Activated gamma-delta T cell (primary cell): ENCODE data around the gene BMP7.

Source experiments
- DNase-seq: peaks from one replicate; lab custom pipeline; 2025; lab: John Stamatoyannopoulos, UW
- total RNA-seq, 2 donors: gene quantifications; one replicate each; lab custom pipeline; 2026; lab: John Stamatoyannopoulos, UW

The BMP7 gene
- 0 to 0.22 reads per million in 2 donors for total RNA-seq

DNA sequence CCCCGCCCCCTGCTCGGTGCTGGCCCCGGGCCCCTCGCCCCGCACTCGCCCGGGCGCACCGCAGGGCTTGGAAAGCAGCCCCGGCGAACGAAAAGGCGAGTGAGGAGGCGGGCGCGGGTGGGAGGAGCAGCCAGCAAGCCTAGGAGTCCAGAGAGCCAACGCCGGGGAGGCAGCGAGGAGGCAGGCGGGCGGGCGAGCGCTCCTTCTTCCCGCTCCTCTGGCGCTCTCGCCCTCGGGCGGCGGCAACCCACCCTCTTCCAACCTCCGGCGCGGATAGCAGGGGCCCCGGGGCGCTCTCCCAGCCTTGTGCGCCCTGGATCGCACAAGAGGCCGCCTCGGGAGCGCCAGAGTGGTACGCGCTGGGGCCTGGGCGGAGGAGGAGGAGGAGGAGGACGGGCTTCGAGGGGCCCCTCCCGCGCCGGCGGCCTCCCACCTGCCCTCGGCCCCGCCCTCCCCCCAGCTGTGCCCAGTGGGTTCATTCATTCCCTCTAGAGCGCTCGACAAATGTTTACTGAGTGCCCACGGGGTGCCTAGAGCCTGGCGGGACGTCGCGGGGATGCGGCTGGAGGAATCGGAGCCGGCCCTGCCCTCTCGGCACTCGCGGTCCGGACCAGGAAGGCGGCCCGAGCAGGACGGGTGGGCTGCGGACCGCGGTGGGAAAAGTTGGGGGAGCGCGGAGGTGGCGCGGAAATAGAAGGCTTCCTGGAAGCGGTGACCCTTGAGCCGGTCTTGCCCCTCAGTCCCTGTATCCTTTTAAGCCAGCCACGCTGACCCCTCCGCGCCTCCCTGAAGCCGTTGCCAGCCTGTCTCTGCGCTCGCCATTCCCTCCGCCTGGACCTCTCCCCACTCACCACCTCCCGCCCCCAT lies at the start of gene BMP7:
Gene BMP7 (minus strand): TSS at position 351 of the 867 bp plus-strand sequence. CDS start 519 bp downstream, outside the sequence.
- no peak for DNase-seq

DNA sequence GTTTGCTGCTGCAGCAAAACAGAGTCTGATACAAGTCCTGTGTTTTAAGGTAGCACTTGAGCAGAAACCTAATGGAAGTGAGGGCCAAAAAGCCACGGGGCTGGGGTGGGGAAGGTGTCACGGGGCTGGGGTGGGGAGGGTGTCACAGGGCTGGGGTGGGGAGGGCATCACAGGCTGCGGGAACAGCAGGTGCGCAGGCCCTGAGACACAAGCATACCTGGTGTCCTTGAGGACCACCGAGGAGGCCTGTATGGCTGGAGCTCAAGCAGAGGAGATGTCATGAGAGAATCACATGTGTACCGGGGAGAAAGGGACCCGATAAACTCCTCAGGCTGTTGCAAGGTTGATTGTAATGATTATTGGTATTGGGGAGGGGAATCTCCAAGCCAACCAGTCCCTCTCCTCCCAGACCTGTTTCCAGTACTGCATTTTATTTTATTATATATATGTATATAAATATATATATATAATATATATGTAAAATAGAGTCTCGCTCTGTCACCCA lies 49.6 kb upstream of the BMP7 start:
- DNase-seq = no peak

DNA sequence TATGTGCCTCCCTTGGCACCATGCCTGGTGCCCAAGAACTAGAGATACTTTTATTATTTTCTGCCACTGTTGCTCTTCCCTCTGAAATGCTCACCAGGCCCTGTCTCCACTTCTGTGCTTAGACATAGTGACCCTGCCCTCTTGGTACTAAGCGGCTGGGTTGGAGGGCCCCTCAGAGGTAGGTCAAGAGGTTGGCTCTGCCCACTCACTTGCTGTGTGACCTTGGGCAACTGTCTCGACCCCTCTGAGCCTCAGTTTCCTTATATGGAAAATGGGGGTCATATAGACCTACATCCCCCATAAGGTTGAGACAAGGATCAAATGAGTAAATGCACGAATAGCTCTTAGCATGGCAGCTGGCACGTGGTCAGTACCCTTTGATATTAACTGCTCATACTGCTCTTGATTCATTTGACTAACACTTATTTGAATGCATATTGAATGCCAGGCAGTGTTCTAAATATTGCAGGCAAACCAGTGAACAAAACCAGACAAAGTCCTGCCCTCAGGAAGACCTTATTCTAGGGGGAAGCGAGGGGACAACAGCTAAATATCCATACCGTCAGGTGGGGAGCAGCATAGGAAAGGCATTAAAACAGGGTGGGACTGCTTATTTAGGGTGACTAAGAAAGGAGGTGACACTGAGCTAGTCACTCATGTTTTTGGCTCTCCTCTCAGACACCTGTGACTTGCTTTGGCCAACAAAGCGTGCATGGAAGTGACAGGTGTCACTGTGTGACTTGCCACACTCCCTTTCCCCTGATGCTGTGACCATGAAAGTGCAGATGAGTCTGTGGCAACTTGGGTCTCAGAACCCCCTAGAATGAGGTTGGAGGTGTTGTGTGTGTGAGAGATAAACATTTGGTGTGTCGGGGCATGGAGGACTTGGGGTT lies 48.9 kb upstream of the BMP7 start:
- no peak for DNase-seq

DNA sequence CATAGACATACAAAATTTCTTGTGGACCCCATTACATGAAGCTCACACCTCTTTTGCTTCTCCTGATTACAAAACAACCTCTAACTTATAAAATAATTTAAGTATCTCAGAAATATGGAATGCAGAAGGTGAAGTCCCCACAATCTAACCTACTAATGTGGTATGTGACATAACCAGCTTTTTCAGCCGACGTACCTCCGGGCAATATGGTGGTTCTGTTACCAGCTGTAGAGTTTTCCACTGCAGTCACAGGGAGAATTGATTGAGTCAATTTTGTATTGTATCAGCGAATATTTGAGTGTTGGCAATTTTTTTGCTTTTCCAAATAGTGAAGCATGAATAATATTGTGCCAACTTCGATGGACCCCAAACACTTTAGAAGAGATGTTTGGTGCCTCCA lies 47.5 kb upstream of the BMP7 start:
- no peak for DNase-seq

DNA sequence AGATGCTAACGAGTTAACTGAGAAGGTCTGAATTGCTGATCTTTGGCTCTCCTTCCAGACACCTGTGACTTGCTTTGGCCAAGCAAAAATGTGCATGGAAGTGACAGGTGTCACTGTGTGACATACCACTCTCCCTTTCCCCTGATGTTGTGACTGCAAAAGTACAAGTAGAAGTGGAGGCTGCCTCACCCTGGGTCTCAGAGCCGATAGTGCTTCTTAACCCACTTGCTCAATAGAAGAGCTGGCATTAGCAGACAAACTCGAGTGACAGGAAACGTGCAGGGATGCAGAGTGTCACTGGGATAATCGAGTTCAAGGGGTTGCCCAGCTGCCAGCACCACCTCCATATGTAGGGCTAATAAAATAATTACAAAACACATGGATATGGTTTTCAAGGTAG lies 46.8 kb upstream of the BMP7 start:
- no peak for DNase-seq

DNA sequence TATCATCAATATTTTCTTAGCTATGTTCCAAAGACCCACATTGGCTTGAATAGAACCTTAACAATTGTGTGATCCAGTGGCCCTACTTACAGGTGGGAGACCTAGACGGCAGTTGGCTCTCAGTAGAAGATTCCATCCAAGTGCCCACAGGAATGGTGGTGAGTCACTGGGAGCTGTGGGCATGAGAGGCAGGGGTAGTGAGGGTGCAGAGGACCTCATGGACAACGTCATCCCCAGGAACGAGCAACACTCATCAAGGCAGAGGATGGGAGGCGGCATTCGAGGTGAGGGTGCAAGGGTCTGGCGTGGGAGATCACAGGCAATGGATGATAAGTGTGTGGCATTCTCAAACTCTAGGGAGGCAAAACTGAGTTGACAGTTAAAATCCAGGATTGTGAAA lies 45.7 kb upstream of the BMP7 start:
- DNase-seq = no peak

DNA sequence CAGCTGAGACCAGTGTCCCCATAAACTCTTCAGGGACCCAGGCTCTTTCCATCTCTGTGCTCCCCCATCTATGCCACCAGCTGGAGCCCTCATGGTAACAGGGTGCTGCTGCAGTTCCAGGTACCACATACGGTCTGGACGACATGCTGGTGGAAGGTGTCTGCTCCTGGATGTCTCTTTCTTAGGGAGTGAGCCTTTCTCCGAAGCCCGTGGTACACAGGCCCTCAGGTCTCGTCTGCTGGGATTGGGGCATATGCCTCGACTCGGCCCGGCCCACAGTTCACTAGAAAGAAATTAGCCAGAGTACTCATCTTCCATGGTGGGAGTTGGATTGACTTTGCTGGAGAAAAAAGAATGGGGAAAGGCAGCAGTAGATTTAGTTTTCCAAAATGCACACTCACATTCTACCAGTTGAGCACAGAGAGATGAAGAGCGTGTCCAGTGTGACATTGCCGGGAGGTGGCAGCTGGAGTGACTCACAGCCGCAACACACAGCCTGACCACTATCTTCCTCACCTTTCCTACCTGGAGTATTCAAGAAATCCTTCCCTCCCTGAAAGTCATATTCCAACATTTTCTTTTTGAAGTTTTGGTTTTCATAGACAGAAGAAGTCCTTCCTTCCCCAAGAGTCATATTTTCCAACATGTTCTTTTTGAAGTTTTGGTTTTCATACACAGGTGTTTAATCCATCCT lies 44.5 kb upstream of the BMP7 start:
- no peak for DNase-seq

DNA sequence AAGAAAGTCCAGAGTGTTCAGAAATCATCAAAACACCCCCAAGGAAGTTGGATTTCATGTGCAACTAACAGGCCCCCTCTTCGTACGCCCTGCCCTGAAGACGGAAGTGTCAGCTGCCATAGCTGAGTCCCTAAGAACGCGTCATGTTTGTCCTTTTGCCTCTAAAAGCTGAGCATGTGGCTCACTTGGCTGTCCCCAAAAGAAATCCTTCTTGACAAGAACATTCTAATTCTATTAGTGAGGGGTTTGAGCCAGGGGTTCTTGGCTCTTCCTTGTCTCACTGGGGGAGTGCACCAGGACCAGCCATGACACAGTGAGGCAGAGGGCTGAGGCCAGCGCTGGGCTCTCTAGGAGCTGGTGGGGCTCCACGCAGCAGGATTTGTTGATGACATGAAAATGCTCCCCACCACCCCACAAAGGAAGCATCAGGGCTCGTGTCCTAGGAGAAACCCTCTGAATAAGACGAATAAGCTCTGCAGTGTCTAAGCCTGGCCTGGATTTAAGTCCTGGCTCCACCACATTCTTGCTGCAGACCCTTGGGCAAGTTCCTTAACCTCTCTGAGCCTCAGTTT lies 43.2 kb upstream of the BMP7 start:
- DNase-seq = no peak

DNA sequence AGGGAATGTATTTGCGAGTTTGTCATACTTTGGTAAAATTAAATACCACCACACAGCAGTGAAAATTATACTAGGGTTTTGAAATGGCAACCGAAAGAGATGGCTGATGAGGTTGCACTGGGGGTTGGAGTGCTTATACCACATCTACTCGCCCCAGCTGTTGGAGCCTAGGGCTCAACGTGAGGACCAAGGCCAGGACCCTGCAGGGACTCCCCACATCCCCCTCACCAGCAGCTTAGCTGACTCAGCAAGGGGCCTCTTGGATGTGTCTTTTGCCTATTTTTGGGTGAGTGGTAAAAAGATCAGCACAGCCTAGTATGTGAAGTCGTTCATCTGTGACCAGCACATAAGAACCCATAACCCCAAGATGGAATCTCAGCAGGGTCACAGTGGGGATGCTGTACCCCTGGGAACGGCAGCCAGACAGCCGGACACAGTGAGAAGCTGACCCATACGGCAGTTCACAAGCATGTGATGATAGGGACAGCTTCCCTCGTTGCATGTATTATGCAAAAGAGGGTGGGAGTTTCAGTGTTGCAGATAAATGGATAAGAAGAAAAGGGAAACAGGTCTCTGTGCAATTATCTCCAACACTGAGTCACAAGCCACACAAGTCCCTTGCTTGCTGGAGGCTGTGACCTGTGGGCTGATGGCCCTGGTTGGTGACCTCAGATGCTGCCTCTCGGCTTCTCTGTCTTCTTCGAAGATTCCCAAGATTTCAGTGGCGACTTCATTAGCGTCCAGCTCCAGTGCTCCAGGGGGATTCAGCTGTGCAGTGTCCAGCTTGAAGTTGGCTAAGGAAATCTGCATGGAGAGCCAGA lies 42.2 kb upstream of the BMP7 start:
- no peak for DNase-seq

DNA sequence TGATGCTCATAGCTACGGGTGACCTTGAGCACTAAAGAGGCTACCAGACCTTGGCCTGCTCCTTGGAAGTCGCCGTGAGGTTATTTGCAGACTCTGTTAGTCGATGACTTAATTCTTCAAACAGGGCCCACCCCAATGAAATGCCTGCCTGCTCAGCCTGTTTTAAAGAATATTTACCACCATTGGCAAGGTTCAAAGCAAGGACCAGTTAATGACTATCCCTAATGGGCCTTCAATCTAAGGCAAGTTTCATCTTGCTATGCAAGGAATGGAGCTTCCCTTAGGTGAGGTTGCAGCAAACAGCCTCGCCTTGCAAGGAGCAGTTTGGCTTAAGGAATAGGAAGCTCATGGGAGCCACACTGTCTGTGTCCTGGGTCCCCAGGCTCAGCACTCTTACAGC lies 40.3 kb upstream of the BMP7 start:
- no peak for DNase-seq

DNA sequence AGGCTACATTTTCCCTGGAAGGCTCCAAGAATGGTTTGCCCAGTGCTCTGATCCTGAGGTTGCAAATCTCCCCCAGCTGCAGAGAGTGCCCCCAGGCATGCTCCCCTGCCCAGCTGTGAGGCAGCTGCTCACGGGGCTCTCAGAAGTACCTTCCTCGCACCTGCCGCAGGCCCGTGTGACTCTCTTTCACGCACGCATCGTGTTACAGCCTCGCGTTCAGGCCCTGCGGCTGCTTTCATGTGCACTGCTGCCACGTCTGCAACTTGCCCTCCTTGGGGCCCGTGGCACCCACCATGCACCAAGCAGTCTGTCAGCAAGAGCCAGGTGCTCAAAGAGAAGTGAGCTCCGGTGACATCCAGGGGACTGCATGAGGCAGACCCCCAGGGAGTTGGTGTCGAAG lies 34.6 kb upstream of the BMP7 start:
- DNase-seq = no peak

DNA sequence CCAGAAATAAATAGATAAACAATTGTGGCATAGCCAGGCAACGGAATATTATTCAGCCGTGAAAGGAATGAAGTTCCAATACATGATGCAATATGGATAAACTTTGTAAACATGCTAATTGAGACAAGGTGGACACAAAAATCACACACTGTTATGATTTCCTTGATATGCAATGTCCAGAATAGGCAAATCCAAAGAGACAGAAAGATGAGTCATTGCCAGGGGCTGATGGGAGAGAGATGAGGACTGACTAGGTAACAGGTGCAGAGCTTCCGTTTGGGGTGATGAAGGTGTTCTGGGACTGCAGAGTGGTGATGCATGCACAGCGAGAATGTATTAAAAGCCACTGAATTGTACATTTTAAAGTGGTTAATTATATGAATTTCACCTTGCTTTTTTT lies 32.0 kb upstream of the BMP7 start:
- DNase-seq = no peak

DNA sequence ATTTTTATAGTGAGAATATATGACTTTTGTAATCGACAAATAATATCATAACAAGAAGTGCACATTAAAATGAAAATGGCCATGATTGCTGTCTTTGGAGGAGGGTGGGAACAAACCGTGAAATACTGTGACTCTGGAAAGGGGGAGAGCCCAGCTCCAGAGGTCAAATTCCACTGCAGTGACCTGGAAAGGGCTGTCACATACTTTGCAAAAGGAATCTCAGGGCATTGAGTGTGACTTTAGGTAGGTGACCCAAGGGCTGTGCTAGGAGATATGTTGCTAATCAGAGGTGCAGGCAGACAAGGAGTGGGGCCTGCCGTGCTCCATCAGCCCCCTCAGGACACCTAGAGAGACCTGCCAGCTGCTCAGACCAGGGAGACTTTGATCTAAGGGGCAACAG lies 28.1 kb upstream of the BMP7 start:
- DNase-seq = no peak

DNA sequence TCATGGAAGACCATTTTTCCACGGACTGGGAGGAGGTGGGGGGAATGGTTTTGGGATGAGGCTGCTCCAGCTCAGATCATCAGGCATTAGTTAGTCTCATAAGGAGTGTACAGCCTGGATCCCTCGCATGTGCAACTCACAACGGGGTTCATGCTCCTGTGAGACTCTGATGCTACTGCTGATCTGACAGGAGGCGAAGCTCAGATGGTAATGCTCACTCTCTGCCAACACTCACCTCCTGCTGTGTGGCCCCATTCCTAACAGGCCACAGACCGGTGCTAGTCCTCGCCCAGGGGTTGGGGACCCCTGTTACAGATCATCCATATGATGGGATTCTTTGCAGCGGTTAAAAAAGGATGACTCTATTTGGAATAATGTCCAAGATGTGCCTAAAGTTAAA lies 27.6 kb upstream of the BMP7 start:
- DNase-seq = no peak

DNA sequence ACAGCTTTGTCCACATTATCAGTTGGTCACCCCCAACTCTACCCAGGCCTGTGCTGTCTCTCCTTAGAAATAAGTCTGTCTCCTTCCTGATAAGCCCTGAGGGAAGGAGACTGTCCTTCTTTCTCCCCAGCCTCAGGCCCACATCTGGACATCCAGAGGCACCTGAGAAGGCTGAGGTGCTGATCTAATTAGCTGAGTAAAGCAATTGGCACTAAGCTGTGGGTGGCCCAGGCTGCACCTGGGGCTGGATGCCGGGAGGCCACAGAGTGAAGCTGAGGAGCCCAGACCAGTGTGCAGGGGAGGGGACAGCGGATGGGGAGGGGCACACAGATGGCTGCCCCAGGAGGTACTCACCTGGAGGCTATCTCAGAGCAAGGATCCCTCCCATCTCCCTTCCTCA lies 26.2 kb upstream of the BMP7 start:
- no peak for DNase-seq

DNA sequence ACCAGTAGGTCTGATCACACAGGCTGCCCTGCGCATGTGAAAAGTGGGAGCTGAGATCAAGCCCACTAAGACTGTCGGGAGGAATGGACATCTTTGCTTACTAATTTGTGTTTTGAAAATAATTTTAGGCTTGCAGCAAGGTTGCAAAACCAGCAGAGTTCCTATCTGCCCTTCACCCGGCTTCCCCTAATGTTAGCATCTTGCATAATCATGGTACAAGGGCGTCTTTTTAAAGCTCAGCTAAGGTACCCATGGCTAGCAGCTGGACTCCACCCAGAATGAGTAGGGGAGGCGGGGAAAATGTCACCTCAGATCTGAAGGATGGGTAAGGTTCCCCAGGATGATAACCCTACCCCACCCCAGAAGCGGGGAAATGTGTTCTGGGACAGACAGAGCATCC lies 25.3 kb upstream of the BMP7 start:
- DNase-seq = no peak

DNA sequence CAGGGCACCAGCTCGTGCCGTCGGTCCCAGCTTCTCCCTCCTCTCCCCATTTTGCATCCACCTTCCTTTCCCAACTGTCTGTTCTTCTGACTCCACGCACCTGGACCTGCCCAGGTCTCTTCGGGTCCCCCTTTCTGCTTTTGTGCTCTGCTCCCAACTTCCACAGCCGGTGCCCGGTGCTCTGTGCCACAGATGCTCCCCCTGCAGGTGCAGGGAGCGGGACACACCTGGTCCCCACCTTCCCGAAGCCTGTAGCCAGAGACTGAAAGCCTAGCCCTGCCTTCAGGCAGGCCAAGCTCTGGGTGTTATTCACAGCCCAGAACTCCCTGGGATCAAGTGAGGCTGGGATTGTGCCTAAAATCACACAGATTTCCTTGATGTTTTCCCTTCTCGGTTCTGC lies 24.6 kb upstream of the BMP7 start:
- DNase-seq = no peak

DNA sequence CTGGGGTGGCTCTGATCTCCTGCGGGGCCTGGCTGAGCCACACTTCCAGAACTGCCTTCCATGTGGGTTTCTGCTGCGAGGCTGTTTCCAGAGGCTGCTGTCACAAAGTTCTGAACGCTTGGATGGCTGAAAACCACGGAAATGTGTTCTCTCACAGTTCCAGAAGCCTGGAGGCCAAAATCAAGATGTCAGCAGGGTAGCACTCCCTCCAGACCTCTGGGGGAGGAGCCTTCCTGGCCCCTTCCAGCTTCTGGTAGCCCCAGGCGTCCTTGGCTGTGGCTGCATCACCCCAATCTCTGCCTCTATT lies 23.7 kb upstream of the BMP7 start:
- DNase-seq = no peak

DNA sequence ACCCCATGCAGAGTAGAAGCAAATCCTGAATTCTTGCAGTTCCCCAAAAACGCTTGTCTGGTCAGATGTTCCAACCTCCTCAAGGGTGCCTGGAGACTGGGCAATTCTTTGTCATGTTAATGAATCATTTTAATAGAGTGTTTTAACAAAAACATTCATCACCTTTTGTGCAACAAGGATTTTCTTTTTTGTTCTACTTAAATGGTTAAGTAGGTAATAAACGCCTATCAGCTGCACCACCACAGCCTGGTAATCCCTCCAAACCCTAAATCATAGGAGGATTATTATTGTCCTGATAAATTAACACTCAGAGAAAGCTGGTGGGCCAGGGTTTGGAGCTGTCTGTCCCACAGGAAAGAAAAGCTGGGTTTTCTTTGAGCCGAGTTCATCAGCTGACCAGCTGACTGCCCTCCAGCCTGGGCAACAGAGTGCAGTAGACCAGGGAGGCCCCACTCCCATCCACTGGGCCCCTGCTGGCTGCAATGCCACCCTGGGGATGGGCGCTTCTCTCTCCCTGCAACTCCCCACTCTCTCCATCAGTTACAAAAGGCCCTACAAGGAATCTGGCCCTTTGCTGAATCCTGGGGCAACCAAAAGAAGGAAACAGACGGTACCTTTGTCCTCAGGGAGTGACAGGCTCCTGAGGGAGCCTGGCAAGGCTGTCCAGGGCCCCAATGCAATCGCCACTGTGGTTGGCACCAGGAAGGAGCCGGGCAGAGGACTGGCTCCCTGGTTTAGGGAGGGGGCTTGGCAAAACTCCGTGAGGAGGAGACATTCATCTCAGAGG lies 23.1 kb upstream of the BMP7 start:
- DNase-seq = no peak

DNA sequence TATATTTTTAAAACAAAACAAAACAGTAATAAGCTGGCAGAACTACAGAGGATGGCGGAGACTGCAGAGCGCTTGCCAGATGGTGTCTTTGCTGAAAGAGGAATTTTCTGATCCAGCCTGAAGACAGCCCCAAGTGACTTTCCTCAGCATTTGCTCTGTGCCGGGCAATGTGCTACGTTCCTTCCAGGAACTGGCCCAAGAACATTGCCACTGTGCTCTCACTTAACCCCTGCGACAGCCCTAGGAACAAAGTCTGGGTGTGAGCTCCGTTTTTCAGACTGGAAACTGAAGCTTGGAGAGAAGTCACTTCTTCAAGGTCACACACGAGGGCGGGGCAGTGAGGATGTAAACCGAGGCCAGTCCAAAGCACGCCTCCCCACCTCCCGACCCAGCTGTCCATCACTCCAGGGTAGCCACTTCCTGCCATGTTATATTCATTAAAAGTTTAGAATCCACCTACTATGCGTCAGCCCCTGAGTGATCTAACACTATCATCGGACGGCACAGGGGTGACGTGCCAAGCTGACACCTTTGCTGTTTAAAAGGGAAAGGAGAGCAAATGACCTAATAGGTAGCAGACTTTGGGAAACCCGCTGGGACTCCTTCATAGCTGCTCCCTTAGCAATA lies 22.3 kb upstream of the BMP7 start:
- DNase-seq = no peak
